NT2/D1 (cell line): Measurements from ENCODE around the gene GALNT6.

Source experiments
- SUZ12 ChIP-seq: IDR thresholded peaks from 2 replicates; pipeline ENCODE4 v1.6.1; 2011; ENCODE audit not compliant: insufficient read length, insufficient read depth; ENCODE audit errors: extremely low read depth
- YY1 ChIP-seq: IDR thresholded peaks from 2 replicates; pipeline ENCODE4 v1.6.1; 2011; ENCODE audit not compliant: insufficient read length, insufficient read depth
- ZNF274 ChIP-seq: IDR thresholded peaks from 2 replicates; pipeline ENCODE4 v1.6.1; 2011; ENCODE audit warnings: mild to moderate bottlenecking, low read depth, low read length

DNA sequence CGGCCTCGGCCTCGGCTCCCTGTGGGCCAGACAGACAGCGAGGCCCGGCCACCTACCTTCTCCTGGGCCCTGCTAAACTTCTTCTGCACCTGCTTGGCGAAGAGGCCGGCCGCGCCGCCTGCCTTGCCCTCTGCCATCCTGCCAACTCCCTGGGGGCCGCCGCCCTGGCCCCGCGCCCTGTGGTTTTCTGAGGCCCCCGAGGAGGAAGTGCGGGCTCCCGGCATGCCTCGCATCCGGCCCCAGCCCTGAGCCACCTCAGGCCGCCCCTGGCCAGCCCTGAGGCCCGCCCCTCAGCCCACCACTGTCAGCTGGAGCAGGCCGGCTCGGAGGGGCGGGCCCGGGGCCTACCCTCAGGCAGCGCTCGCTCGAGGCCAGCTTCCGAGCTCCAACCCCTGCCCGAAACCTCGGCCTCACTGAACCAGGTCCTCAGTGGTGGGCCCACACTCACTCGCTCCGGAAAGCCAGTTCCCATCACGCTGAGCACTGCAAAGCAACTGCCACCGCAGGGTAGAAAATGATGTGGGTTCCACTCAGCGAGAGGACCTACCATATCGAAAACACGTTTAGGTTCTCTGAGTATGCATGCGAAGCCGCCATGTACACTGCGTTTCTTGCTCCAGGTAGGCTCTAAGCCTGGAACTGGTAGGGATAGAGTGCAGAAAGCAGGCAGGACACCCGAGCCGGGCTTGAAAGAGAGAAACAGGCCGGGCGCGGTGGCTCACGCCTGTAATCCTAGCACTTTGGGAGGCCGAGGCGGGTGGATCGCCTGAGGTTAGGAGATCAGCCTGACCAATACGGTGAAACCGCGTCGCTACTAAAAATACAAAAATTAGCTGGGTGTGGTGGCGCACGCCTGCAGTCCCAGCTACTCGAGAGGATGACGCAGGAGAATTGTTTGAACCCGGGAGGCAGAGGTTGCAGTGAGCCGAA is 67.0 kb downstream of the GALNT6 start, which contains the start of gene BIN2:
- TF ChIP-seq ZNF274 (no peak), YY1 (no peak), SUZ12 (no peak)
